ENCODE measurements around the gene SRPK2.
"Not testable (repeated sequence)": the region's sequence is repeated elsewhere in the genome, so short reads cannot be mapped to it uniquely, and the experiment has no call there.

SRPK2 gene

DNA sequence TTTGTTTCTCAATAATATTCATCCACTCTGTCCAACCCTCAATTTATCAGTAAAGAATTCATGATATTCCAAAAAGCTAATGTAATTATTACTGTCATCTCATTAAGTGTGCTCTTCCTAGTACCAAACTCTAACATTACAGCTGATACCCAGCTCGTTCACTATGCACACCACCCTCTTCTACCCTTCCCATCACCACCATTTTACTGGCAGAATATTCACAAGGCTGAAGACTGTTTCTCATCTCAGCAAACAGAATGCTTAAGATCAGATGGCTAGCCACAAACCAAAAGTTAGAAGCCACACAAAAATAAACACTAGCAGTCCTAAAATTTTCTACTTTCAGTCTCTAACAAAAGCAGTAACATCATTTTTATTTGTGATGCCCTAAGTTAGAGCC lies 121.5 kb downstream of the SRPK2 start:
- DNase-seq (ENCODE audit: low read depth), result no peak

DNA sequence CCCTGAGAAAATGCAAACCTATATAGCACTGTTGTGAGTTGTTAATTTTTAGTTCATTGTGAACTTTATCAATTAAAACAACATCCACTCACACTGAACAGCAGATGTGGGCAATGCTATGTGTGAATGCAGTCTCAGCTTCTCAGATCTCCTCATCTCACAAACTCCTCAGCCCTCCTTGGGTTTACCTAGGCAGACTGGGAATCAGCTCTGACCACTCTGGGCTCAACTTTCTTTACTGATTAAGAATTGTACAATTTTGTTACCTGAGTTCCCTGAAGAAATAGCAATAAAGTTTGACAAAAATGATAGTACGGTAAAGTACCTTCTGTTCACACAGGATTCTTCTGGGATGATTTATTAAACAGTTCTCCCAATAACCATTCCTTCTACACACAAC lies 124.0 kb downstream of the SRPK2 start:
- no peak for DNase-seq (ENCODE audit: low read depth)

- DNase-seq (ENCODE audit: low read depth), result no peak
Measured at GRCh38 chr7:105261689-105262088, 127.0 kb downstream of the SRPK2 start.

DNA sequence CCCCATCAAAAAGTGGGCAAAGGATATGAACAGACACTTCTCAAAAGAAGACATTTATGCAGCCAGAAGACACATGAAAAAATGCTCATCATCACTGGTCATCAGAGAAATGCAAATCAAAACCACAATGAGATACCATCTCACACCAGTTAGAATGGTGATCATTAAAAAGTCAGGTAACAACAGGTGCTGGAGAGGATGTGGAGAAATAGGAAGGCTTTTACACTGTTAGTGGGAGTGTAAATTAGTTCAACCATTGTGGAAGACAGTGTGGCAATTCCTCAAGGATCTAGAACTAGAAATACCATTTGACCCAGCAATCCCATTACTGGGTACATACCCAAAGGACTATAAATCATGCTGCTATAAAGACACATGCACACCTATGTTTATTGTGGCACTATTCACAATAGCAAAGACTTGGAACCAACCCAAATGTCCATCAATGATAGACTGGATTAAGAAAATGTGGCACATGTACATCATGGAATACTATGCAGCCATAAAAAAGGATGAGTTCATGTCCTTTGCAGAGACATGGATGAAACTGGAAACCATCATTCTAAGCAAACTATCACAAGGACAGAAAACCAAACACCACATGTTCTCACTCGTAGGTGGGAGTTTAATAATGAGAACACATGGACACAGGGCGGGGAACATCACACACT lies 128.4 kb downstream of the SRPK2 start:
- DNase-seq (ENCODE audit: low read depth), result not testable (repeated sequence)

- not testable (repeated sequence) for DNase-seq (ENCODE audit: low read depth)
Measured at GRCh38 chr7:105258919-105259318, 129.8 kb downstream of the SRPK2 start.

DNA sequence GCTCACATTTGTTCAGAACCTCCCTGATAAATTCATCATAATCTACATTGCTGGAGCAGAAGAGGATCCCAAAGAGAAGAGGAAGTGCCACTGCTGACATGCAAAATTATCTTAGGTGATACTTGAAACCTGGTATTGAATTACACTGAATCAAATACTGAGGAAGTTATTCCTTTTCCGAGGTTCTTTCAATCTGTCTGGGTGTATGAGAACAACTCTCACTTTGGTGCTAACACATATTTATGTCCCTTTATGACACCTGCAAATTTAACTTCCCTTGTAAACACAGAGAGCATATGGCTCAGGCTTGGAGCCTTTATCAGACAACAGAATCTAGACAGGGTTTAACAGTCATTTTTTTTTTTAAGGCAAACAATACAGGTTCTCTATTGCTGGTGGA lies 131.4 kb downstream of the SRPK2 start:
- no peak for DNase-seq (ENCODE audit: low read depth)

- DNase-seq (ENCODE audit: low read depth), result no peak
Measured at GRCh38 chr7:105256761-105257231, 131.9 kb downstream of the SRPK2 start.

DNA sequence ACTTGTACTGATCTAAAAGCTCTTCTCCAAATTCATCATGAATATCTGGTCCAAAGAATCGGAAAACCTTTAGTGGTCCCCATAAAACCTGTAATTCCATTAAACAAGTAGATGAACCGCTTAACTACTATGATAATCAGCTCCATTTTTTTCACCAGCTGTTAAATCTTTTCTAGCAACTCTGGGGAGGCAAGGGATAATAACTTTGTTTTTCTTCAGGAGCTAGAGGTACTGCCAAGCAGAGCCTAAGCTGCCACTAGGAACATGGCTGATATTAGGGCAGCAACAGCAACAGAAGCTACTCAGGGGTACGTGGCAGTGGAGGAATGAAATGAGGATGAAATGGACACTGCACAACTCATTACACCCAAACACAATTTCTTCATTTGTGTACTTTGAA lies 138.0 kb downstream of the SRPK2 start:
- DNase-seq (ENCODE audit: low read depth), result no peak

- no peak for DNase-seq (ENCODE audit: low read depth)
Measured at GRCh38 chr7:105250239-105250638, 138.5 kb downstream of the SRPK2 start.

GRCh38 chr7:105249216-105249615 lies 139.5 kb downstream of the SRPK2 start:
- no peak for DNase-seq (ENCODE audit: low read depth)

GRCh38 chr7:105246679-105247078 lies 142.0 kb downstream of the SRPK2 start:
- DNase-seq (ENCODE audit: low read depth), result no peak

DNA sequence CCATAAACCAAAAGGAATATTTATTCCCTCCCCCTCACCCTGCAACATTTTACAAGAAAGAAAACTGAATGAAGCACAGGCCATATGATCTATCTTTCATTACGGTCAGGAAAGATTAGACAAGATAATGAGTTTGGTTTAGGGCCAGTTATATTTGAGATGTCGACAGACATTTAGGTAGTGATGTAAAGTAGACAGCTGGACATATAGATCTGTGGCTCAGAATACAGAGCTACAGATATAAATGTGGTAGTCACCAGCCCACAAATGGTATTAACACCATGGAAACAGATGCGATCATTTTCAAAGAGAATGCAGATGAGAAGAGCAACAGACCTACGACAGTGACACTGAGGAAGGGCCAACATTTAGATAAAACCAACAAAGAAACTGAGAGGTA lies 142.5 kb downstream of the SRPK2 start:
- no peak for DNase-seq (ENCODE audit: low read depth)

- DNase-seq (ENCODE audit: low read depth), result no peak
Measured at GRCh38 chr7:105245398-105246114, 143.2 kb downstream of the SRPK2 start.

- DNase-seq (ENCODE audit: low read depth), result no peak
Measured at GRCh38 chr7:105244594-105244993, 144.1 kb downstream of the SRPK2 start.

GRCh38 chr7:105241198-105241597 lies 147.5 kb downstream of the SRPK2 start:
- no peak for DNase-seq (ENCODE audit: low read depth)

DNA sequence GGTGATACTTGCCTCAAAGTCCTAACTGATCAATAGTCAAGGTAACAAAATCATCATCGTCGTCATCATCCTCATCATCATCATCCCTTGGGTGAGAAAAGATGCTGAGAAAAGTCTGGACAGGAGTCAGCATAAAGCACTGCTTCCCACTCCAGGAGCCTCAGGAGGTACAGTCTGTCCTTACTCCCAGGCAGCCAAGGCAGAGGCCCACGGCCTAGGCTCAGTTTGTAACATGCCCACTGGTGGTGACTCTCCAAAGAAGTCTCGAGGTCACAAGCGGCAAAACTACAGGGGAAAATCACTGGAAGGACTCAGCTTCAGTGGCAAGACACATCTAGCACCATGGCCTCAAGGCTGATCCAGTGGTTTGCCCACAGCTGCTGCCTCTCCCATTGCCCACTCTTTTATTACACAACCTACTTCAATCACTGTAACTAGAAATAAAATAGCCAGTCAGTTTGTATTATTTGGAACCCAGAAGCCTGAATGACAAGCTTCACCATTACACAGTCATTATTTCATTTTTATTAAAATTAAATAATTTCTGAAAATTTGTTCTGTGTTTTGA lies 150.4 kb downstream of the SRPK2 start:
- no peak for DNase-seq (ENCODE audit: low read depth)

DNA sequence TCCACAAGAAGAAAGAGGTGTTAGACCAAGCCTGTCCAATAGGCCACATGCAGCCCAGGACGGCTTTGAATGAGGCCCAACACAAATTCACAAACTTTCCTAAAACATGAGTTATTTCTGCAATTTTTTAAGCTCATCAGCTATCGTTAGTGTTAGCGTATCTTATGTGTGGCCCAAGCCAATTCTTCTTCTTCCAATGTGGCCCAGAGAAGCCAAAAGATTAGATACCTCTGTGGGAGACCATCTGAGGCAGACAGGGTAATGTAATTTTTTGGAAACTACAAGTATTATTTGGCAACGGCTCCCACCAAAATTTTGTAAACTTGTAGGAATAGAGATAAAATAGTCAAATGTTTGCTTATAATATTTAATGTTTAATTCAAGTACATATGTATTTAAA lies 153.8 kb downstream of the SRPK2 start:
- no peak for DNase-seq (ENCODE audit: low read depth)

DNA sequence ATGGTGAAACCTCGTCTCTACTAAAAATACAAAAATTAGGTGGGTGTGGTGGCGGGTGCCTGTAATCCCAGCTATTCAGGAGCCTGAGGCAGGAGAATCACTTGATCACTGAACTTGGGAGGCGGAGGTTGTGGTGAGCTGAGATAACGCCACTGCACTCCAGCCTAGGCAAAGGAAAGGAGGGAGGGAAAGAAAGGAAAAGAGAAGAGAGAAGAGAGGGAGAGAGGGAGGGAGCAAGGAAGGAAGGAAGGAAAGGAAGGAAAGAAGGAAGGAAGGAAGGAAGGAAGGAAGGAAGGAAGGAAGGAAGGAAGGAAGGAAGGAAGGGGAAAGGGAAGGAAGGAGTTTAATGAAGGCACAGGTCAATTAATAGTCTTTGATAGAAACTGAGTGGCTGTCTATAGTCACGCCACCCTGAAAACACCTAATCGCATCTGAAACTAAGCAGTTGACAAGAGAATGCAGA lies 155.9 kb downstream of the SRPK2 start:
- not testable (repeated sequence) for DNase-seq (ENCODE audit: low read depth)

DNA sequence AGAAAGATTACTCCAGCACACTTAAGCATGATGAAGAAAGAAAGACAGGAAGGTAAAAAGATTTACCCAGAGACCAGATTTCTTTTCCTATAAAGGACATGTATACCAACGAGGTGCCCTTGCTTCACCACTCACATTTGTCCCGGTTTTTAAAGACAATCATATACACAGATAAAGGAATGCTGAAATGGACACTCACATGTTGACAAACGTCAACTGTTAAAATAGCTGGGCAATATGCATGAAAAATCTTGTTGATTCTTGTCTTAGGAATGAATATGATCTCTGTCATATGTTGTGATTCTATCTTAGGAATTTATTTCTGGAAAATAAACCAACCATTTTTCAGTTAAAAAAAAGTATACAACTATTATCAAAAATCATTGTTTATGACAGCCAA lies 158.2 kb downstream of the SRPK2 start:
- no peak for DNase-seq (ENCODE audit: low read depth)

GRCh38 chr7:105229641-105230040 lies 159.1 kb downstream of the SRPK2 start:
- DNase-seq (ENCODE audit: low read depth), result no peak

GRCh38 chr7:105228555-105228954 lies 160.2 kb downstream of the SRPK2 start:
- no peak for DNase-seq (ENCODE audit: low read depth)

- DNase-seq (ENCODE audit: low read depth), result no peak
Measured at GRCh38 chr7:105227391-105227790, 161.3 kb downstream of the SRPK2 start.
